WTC11 (cell line): ENCODE measurements around the gene SNX5. TPM values are rescaled to one million over a fixed set of nuclear protein-coding genes. Genes with fewer than 3 reads are reported as not detected.

Experiments used
- ATAC-seq: fragments of 200-7000 bp; cut with Tn5 transposase; 2 replicates; pipeline ENCODE4 v1.10.0; 2021; ENCODE audit warnings: mild to moderate bottlenecking, moderate library complexity
- CTCF ChIA-PET: fragments of 300-600 bp; sonication (Branson Sonifier 250); formaldehyde crosslinking; loops from one replicate; lab custom pipeline; 2021; ENCODE audit warnings: antibody characterized with exemption; lab: Charles Lee
- POLR2A ChIA-PET: fragments of 350-600 bp; sonication (Branson Sonifier 250); formaldehyde crosslinking; loops from one replicate; lab custom pipeline; 2021; ENCODE audit warnings: antibody characterized with exemption; lab: Charles Lee
- DNase-seq: peaks from one replicate; pipeline ENCODE4 v3.0.0; 2021; ENCODE audit warnings: low spot score
- H3K27ac Mint-ChIP-seq: 2 replicates; pipeline ENCODE4 v1.8.0; 2021; ENCODE audit warnings: mixed read lengths
- H3K27me3 Mint-ChIP-seq: 2 replicates; pipeline ENCODE4 v1.8.0; 2021; ENCODE audit warnings: low read depth, mild to moderate bottlenecking, moderate library complexity, mixed read lengths
- H3K36me3 Mint-ChIP-seq: 2 replicates; pipeline ENCODE4 v1.8.0; 2021; ENCODE audit warnings: mixed read lengths
- H3K4me1 Mint-ChIP-seq: 2 replicates; pipeline ENCODE4 v1.8.0; 2022; ENCODE audit warnings: mixed read lengths
- H3K4me3 Mint-ChIP-seq: 2 replicates; pipeline ENCODE4 v1.8.0; 2021; ENCODE audit warnings: mild to moderate bottlenecking, moderate library complexity, mixed read lengths
- H3K9me3 Mint-ChIP-seq: 2 replicates; pipeline ENCODE4 v1.8.0; 2021; ENCODE audit warnings: mixed read lengths
- CTCF ChIP-seq: fragments of 200-600 bp; IDR thresholded peaks from 2 replicates; pipeline ENCODE4 v1.8.0; 2022; ENCODE audit warnings: antibody characterized with exemption
- ERG ChIP-seq: fragments of 250-450 bp; sonication (Bioruptor Pico); IDR thresholded peaks from 2 replicates; pipeline ENCODE4 v1.8.0; 2021; ENCODE audit warnings: mild to moderate bottlenecking
- GABPB1 ChIP-seq: sonication (generic); formaldehyde crosslinking; IDR thresholded peaks from 2 replicates; pipeline ENCODE4 v1.8.1; 2023; ENCODE audit warnings: mild to moderate bottlenecking, missing genetic modification reagents
- GRHL2 ChIP-seq: fragments of 250-450 bp; sonication (Bioruptor Pico); IDR thresholded peaks from 2 replicates; pipeline ENCODE4 v1.8.0; 2022; ENCODE audit warnings: mild to moderate bottlenecking, moderate library complexity; ENCODE audit not compliant: insufficient replicate concordance, severe bottlenecking
- KAT7 ChIP-seq: sonication (generic); formaldehyde crosslinking; IDR thresholded peaks from 2 replicates; pipeline ENCODE4 v1.8.1; 2023; ENCODE audit warnings: missing genetic modification reagents, mild to moderate bottlenecking, borderline replicate concordance
- NFE2L1 ChIP-seq: sonication (generic); formaldehyde crosslinking; IDR thresholded peaks from 2 replicates; pipeline ENCODE4 v1.8.1; 2023; ENCODE audit warnings: missing genetic modification reagents
- NFYB ChIP-seq: sonication (generic); formaldehyde crosslinking; conservative IDR thresholded peaks from 2 replicates; pipeline ENCODE4 v1.8.0; 2022; ENCODE audit warnings: low read depth, missing genetic modification reagents
- NR2C2 ChIP-seq: sonication (generic); formaldehyde crosslinking; IDR thresholded peaks from 2 replicates; pipeline ENCODE4 v1.8.0; 2022; ENCODE audit warnings: mild to moderate bottlenecking, missing genetic modification reagents
- ZBTB43 ChIP-seq: sonication (generic); formaldehyde crosslinking; IDR thresholded peaks from 2 replicates; pipeline ENCODE4 v1.8.1; 2023; ENCODE audit warnings: mild to moderate bottlenecking, missing genetic modification reagents
- ZNF232 ChIP-seq: sonication (generic); formaldehyde crosslinking; IDR thresholded peaks from 2 replicates; pipeline ENCODE4 v1.8.0; 2022; ENCODE audit warnings: mild to moderate bottlenecking, missing genetic modification reagents
- ZNF281 ChIP-seq: sonication (generic); formaldehyde crosslinking; IDR thresholded peaks from 2 replicates; pipeline ENCODE4 v1.8.0; 2023; ENCODE audit warnings: mild to moderate bottlenecking, missing genetic modification reagents
- ZNF425 ChIP-seq: fragments of 250-450 bp; sonication (Bioruptor Pico); conservative IDR thresholded peaks from 2 replicates; pipeline ENCODE4 v1.9.0; 2021; ENCODE audit warnings: mild to moderate bottlenecking
- ZNF512 ChIP-seq: sonication (generic); formaldehyde crosslinking; IDR thresholded peaks from 2 replicates; pipeline ENCODE4 v1.8.1; 2022; ENCODE audit warnings: missing genetic modification reagents, borderline replicate concordance
- ZNF671 ChIP-seq: fragments of 250-450 bp; sonication (Bioruptor Pico); IDR thresholded peaks from 2 replicates; pipeline ENCODE4 v1.8.0; 2021; ENCODE audit warnings: mild to moderate bottlenecking
- ZSCAN18 ChIP-seq: fragments of 250-450 bp; sonication (Bioruptor Pico); IDR thresholded peaks from 2 replicates; pipeline ENCODE4 v2.1.2; 2022; ENCODE audit warnings: mild to moderate bottlenecking, moderate library complexity
- total RNA-seq: library from RNA; stranded (reverse); gene quantifications from 3 replicates; pipeline ENCODE4 v1.2.3, GENCODE V29; 2021

Gene SNX5
- total RNA-seq, 1 experiment from 2014 or later = 192 TPM

GRCh38 chr20:18016772-18017171 is 48.2 kb upstream of the SNX5 start:
- Mint-ChIP-seq H3K27me3 (no peaks in the 10 kb centered on the region; the same call in 1 of the 2 replicates), H3K9me3 (peaks cover 2% of the 10 kb centered on the region), H3K36me3 (peaks cover 15% of the 10 kb centered on the region), H3K27ac (no peak overlapping the region), H3K4me3 (no peak overlapping the region), H3K4me1 (no peaks in the 10 kb centered on the region)
- TF ChIP-seq ZNF425 (CRISPR knock-in tag) = no peak
- no peak for TF ChIP-seq KAT7 (CRISPR knock-in tag)
- no peak for TF ChIP-seq GRHL2
- no peak for TF ChIP-seq ZNF232
- TF ChIP-seq ZBTB43 (CRISPR knock-in tag) = no peak
- no peak for TF ChIP-seq ERG (CRISPR knock-in tag)
- no peak for TF ChIP-seq NFE2L1 (CRISPR knock-in tag)
- TF ChIP-seq CTCF = no peak
- no peak for DNase-seq
- ChIA-PET POLR2A (no interaction called here), CTCF (interaction anchor here (0.6 kb wide), 1 partner anchor 78 kb away, joined by 3 read pairs; no protein-coding TSS in a partner anchor)
- ATAC-seq = no peak

GRCh38 chr20:18014411-18014810 is 45.8 kb upstream of the SNX5 start:
- POLR2A ChIA-PET = no interaction called here
- H3K36me3 Mint-ChIP-seq = peaks cover 13% of the 10 kb centered on the region
- no peak for DNase-seq
- no peak for ATAC-seq
- H3K27me3 Mint-ChIP-seq = no peaks in the 10 kb centered on the region; the same call in 1 of the 2 replicates
- H3K27ac Mint-ChIP-seq = no peak overlapping the region
- no peak overlapping the region for H3K4me3 Mint-ChIP-seq
- TF ChIP-seq ZNF281 (CRISPR knock-in tag) (no peak), ZSCAN18 (CRISPR knock-in tag) (no peak), ZNF671 (no peak), GABPB1 (CRISPR knock-in tag) (no peak), ZNF512 (CRISPR knock-in tag) (no peak), ZNF425 (CRISPR knock-in tag) (no peak), NFYB (no peak), NR2C2 (CRISPR knock-in tag) (no peak)
- TF ChIP-seq, all 79 proteins: peak for 0
- H3K4me1 Mint-ChIP-seq = no peaks in the 10 kb centered on the region
- H3K9me3 Mint-ChIP-seq = peaks cover 12% of the 10 kb centered on the region
- CTCF ChIA-PET = no interaction called here
